Lung (tissue), 12 donors: ENCODE measurements around the gene IGF2BP1. TPM values are rescaled to one million over a fixed set of nuclear protein-coding genes. Genes with fewer than 3 reads are reported as not detected.

Experiments
- ATAC-seq: fragments of 200-7000 bp; cut with Tn5 transposase; one replicate; pipeline ENCODE4 v1.9.1; 2020; ENCODE audit warnings: moderate number of reproducible peaks; ENCODE audit not compliant: insufficient read depth, low FRiP score
- DNase-seq, 3 donors: peaks; one replicate each; pipeline ENCODE4 v3.0.0-alpha.2; 2013 to 2017
- H3K27ac ChIP-seq, 2 donors: one replicate each; pipeline ENCODE4 v1.5.1; 2013; ENCODE audit warnings: mild to moderate bottlenecking in 2 of 2, moderate library complexity in 2 of 2, control low read depth in 1 of 2, inconsistent platforms in 1 of 2, low read depth in 1 of 2, low read length in 1 of 2
- H3K27me3 ChIP-seq, 3 donors: one replicate each; pipeline ENCODE4 v1.5.1; 2013; ENCODE audit warnings: low read length in 2 of 3; ENCODE audit not compliant: control insufficient read depth in 3 of 3, insufficient read depth in 3 of 3
- H3K36me3 ChIP-seq, 4 donors: one replicate each; pipeline ENCODE4 v1.5.1; 2013; ENCODE audit warnings: low read length in 4 of 4, mild to moderate bottlenecking in 1 of 4, moderate library complexity in 1 of 4; ENCODE audit not compliant: control insufficient read depth in 4 of 4, insufficient read depth in 4 of 4
- H3K4me1 ChIP-seq, 5 donors: one replicate each; pipeline ENCODE4 v1.5.1; 2013; ENCODE audit warnings: low read length in 5 of 5, mild to moderate bottlenecking in 2 of 5, moderate library complexity in 1 of 5; ENCODE audit not compliant: control insufficient read depth in 5 of 5, insufficient read depth in 5 of 5
- H3K4me3 ChIP-seq: one replicate; pipeline ENCODE4 v1.5.1; 2013; ENCODE audit warnings: mild to moderate bottlenecking, control low read depth, moderate library complexity
- H3K9ac ChIP-seq, 2 donors: one replicate each; pipeline ENCODE4 v1.5.1; 2013; ENCODE audit warnings: low read length in 2 of 2, control low read depth in 1 of 2; ENCODE audit not compliant: insufficient read depth in 1 of 2
- H3K9me3 ChIP-seq, 4 donors: one replicate each; pipeline ENCODE4 v1.5.1; 2013; ENCODE audit warnings: low read length in 3 of 4, mild to moderate bottlenecking in 1 of 4, moderate library complexity in 1 of 4; ENCODE audit not compliant: control insufficient read depth in 4 of 4, insufficient read depth in 3 of 4
- WGBS, 2 donors: extraction: QIAGEN DNeasy Blood & Tissue Kit; methylation state at CpG; one replicate each; pipeline ENCODE4 v1.1.7; 2013; 5-methylcytosine and 5-hydroxymethylcytosine counted together
- polyA plus RNA-seq, 2 donors: library from polyadenylated mRNA; stranded (reverse); fragments of 200-250 nt; gene quantifications; one replicate each; pipeline ENCODE4 v1.2.1, GENCODE V29; 2013
- total RNA-seq, 2 donors: library from RNA; depleted of rRNA in 1 of 2; stranded (reverse); fragments of >200 nt in 1 of 2; gene quantifications; one replicate each; pipeline ENCODE4 v1.2.1, GENCODE V29; 2014 to 2021
- TF ChIP-seq, protein P1 (sequence below): IDR thresholded peaks from 2 replicates; pipeline ENCODE4 v1.5.1; 2012; ENCODE audit warnings: mild to moderate bottlenecking; ENCODE audit errors: control extremely low read depth, extremely low read depth
- donor health status: control.
- donor health status: control.
- donor health status: Bipolar disorder and iron deficiency.
- donor health status: healthy.
- donor health status: DM: yes; HTN: yes; CAD: no.

The IGF2BP1 gene
- total and polyA plus RNA-seq, 4 donors = 0.06 to 14.9 (median 0.31) TPM

GRCh38 chr17:48973806-48974205 lies 23.4 kb upstream of the IGF2BP1 start:
- no peaks in the 10 kb centered on the region for H3K9me3 ChIP-seq

GRCh38 chr17:48981927-48982539 lies 15.2 kb upstream of the IGF2BP1 start:
- TF ChIP-seq, protein P1, sequence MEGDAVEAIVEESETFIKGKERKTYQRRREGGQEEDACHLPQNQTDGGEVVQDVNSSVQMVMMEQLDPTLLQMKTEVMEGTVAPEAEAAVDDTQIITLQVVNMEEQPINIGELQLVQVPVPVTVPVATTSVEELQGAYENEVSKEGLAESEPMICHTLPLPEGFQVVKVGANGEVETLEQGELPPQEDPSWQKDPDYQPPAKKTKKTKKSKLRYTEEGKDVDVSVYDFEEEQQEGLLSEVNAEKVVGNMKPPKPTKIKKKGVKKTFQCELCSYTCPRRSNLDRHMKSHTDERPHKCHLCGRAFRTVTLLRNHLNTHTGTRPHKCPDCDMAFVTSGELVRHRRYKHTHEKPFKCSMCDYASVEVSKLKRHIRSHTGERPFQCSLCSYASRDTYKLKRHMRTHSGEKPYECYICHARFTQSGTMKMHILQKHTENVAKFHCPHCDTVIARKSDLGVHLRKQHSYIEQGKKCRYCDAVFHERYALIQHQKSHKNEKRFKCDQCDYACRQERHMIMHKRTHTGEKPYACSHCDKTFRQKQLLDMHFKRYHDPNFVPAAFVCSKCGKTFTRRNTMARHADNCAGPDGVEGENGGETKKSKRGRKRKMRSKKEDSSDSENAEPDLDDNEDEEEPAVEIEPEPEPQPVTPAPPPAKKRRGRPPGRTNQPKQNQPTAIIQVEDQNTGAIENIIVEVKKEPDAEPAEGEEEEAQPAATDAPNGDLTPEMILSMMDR = no peak
- 70 to 75% methylated on average over 3 of the region's 3 CpGs for WGBS, 2 donors
- H3K36me3 ChIP-seq = no peaks in the 10 kb centered on the region
- H3K27me3 ChIP-seq = peaks cover 0 to 4% (median 4%) of the 10 kb centered on the region in 3 donors
- no peak overlapping the region for H3K9ac ChIP-seq
- DNase-seq = no peak
- ATAC-seq = no peak
- H3K4me1 ChIP-seq = no peaks in the 10 kb centered on the region
- H3K9me3 ChIP-seq = peaks cover 0 to 2% (median 0%) of the 10 kb centered on the region in 4 donors
- H3K27ac ChIP-seq = no peak overlapping the region
- H3K4me3 ChIP-seq = no peak overlapping the region

More at GRCh38 chr17:48973806-48974205, 23.4 kb upstream of the IGF2BP1 start:
- Histone ChIP-seq H3K36me3 (no peaks in the 10 kb centered on the region), H3K4me1 (peaks cover 0 to 1% (median 0%) of the 10 kb centered on the region in 5 donors), H3K27ac (no peak overlapping the region), H3K9ac (no peak overlapping the region), H3K27me3 (no peaks in the 10 kb centered on the region), H3K4me3 (no peak overlapping the region)
- TF ChIP-seq, protein P1 = no peak
- 54 to 64% methylated on average over 3 of the region's 3 CpGs for WGBS, 2 donors
- no peak for ATAC-seq
- DNase-seq = no peak

- Histone ChIP-seq H3K9ac (no peak overlapping the region), H3K27ac (no peak overlapping the region), H3K9me3 (peaks cover 0 to 2% (median 0%) of the 10 kb centered on the region in 4 donors), H3K4me3 (no peak overlapping the region), H3K27me3 (peaks cover 0 to 17% (median 11%) of the 10 kb centered on the region in 3 donors), H3K4me1 (no peaks in the 10 kb centered on the region), H3K36me3 (no peaks in the 10 kb centered on the region)
- ATAC-seq (no peak), DNase-seq (no peak)
- WGBS, 2 donors = 77 to 83% methylated on average over 13 of the region's 13 CpGs
- TF ChIP-seq, protein P1 = no peak
Measured at GRCh38 chr17:48985436-48986245, 11.5 kb upstream of the IGF2BP1 start.
